NCI-H128 (cell line): ENCODE data around the gene NLGN2.

Experiments
- DNase-seq: peaks from one replicate; lab custom pipeline; 2025; ENCODE audit not compliant: unreplicated experiment; lab: John Stamatoyannopoulos, UW

Gene NLGN2

GRCh38 chr17:7436556-7437368 is 29.1 kb downstream of the NLGN2 start:
- DNase-seq = peak; percentile 47

DNA sequence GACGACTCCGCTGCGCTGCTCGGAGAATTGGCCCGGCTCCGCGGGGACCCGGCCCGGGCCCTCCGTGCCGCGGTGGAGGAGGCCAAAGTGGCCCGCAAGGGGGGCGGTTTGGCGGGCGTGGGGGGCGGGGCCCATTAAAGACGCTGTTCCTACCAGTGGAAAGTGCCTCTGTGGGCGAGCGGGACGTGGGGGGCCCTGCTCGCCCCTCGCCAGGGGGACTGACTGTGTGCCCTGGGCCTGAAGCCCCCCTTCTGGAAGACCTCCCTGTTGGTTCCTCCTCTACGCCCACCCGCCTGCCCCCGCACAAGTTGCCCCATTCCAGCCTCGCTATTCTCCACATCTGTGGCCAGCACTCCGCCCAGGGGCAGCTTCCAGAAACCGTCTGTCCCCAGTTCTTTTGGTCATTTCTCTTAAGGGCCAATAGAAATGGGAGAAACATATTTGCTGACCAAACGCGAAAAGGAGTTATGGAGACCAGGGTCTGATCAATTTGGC is 29.8 kb downstream of the NLGN2 start:
- no peak for DNase-seq

GRCh38 chr17:7437950-7438614 is 30.4 kb downstream of the NLGN2 start:
- no peak for DNase-seq

DNA sequence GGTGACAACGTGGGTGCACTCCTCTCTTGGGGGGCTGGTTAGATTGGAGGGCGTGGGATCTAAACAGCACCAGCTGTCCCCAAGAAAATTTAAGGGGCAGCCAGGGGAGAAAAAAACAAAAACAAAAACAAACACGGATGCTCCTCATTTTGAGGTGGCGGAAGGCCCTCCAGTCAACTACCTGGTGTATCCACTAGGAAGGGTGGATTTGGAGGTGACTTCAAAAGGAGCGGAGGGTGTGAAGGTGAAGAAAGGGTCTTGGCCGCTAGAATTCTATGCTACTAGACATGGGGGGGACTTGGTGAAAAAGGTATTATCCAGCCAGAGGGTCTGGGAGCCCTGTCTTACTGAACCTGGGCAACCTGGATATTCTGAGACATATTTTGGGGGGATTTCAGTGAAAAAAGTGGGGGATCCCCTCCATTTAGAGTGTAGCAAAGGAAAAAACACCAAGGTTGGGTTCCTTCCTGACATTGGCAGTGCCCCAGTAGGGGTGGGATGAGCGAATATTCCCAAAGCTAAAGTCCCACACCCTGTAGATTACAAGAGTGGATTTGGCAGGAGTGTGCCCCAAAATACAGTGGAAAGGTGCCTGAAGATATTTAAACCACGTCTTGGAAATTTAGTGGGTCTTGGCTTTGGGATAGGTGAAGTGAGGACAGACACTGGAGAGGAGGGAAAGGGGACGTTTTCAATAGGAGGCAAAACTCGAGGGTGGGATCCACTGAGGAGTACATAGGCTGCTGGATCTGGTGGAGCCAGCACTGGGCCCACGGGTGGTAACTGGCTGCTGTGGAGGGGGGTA is 31.2 kb downstream of the NLGN2 start:
- no peak for DNase-seq

- DNase-seq = no peak
These were observed 31.9 kb downstream of the NLGN2 start, which contains the start of gene FGF11 for GRCh38 chr17:7439462-7440112. TSS of gene FGF11 (plus strand) at chr17:7439512. CDS start at chr17:7439621, 109 bp downstream.

DNA sequence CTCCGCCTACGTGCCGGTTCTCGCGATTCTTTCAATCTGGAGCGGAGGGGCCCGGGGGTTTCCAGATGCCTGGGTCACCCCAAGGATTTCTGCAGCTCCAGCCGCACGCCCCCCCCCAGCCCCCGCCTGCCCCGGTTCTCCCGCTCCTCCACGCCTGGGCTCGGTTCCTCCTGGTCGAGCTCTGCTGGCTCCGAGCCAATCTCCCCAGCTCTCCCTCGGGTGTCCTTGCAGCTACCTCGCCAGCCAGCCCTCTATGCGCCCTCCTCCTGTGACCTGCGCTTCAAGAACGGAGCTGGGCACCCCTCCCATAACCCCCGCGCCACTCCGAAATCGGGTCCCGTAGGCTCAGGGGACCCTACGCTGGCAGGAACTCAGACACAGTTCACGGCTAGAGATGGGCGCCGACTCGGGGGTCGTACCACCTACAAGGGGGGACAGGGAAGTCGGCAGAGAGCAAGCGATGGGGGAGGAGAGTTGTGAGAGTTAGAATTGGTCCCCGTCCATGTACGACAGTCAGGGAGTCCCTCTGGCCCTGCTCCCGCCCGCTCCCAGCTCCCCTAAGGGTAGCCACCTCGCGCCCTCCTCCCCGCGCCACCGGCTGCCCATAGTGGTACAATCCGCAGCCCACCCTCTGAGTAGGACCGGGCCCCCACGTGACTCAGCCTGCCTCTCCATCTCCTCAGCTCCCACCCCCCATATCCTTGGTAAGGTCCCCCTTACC is 32.6 kb downstream of the NLGN2 start:
- DNase-seq = peak; percentile 30

DNA sequence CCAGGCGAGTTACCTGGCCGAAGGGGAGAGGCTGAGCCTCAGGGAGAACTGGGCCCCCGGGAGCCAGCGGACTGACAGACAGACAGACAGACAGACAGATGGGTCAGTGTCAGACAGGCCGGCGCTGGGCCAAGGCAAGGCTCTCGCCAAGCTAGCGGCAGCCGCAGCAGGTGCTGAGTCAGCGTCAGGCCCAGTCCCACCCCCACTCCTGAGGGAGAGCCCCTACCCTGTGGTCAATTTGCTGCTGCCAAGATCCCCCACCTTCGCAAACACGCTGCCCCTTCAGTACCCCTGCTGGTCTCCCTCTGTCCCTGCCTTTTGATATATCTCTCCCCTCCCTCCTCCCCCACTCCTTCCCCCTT is 33.2 kb downstream of the NLGN2 start:
- no peak for DNase-seq

GRCh38 chr17:7441266-7441665 is 33.6 kb downstream of the NLGN2 start:
- no peak for DNase-seq

DNA sequence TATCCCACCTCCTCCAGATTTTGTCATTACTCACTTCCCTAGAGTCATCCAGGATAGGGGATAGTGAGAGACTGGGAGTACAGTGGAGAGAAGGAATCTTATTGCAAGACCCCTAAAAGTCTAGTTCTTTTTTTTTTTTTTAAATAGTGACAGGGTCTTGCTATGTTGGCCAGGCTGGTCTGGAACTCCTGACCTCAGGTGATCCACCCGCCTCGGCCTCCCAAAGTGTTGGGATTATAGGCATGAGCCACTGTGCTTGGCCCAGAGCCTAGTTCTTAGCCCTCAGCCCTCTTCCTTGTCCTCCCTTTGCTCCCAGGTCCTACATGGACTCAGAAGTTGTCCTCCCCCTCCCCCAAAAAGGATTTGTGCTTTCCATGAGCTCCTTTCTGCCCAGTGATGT is 34.5 kb downstream of the NLGN2 start:
- DNase-seq = no peak

DNA sequence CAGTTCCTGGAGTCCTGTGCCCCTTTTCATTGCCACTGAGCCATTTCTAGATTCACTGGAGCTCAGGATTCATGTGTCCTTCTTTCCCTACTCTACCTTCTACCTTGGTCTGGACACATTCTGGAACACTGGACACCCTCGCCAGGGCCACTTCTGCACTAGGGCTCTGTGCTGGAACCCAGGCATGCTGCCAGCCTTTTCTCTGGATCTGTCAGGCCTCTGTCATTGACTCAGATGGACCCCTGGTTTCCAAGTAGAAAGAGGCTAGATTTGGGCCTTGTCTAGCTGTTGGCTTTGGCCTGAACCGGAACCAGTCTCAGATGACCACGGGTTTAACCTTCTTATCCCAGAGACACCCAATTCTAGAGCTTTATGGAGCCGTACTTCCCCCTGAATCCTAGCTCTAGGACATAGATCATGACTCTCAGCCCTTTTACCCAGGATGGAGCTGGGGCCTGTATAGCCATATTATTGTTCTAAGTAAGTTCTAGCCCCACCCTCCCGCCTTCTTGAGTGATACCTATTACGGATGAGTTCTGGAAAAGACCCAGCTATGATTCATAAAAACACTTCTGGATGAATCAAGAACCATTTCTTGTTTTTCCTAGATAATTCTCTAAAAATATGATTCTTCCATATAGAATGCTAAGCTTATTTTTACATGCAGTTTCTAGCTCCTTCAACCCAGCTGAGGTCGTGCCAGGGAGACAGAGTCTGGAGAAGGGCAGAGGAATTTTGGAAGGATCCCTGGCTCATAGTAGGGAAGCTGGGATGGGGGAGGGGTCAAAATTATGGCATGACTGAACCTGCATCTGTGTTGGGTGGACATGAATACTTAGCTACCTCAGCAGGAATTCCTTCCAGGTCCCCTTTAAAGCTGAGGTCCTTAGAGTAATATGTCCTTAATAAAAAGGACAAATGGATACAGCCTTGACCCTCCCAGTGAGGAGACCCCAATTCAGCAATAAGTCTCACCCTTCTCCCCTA is 36.1 kb downstream of the NLGN2 start:
- DNase-seq = no peak

DNA sequence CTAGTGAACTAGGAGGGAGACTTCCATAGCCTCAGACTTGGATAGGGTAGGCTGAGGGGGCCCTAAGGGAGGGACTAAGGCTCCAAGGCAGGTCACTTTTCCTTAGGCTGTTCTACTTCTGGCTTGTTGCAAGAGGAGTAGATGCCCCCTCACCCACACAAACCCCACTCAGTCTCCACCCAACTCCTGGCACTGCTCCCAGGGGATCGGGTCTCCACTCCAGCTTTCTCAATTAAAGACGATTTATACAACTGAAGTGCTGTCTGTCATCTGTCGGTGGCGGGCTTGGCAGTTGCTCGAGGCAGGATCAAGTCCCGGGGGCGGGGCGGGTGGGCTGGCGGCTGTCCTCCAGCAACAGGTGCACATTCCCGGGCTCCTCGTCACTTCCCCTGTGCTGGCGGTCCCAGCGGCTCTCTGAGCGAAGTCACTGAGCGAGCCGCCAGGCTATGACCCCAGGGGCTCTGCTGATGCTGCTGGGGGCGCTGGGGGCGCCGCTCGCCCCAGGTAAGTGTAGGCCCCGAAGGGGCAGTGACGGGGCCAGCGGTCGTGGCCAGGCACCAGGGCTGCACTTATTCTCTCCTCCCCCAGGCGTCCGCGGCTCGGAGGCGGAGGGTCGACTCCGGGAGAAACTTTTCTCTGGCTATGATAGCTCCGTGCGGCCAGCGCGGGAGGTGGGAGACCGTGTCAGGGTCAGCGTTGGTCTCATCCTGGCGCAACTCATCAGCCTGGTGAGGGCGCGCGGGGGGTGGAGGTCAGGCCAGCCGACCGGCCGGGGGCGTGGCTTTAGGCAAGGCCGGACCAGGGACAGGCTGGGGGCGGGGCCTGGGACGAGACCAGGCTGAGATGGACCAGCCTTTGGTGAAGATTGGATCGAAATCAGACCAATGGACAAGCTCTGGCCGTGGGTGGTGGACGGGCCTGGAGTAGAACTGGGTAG is 37.3 kb downstream of the NLGN2 start, which contains the start of gene CHRNB1:
Gene CHRNB1 (plus strand): TSS at position 380 of the 937 bp plus-strand sequence. CDS start 67 bp downstream, at position 447.
- DNase-seq = peak; percentile 12

DNA sequence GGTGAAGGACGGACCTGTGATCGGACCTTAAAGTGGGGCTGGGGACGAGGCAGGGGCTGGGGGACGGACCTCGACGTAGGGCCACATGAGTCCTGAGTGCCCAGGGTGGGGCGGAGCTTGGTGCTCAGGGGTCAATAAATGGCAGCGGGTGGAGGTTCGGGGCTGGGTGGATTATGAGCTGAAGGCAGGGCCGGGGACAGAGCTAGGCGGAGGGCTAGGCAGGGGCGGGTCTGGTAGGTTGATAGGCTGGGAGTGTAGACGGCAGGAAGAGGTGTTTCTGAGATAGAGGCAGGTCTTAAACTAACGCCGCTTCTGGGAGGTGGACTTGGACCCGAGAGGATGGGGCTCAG is 37.9 kb downstream of the NLGN2 start:
- no peak for DNase-seq

DNA sequence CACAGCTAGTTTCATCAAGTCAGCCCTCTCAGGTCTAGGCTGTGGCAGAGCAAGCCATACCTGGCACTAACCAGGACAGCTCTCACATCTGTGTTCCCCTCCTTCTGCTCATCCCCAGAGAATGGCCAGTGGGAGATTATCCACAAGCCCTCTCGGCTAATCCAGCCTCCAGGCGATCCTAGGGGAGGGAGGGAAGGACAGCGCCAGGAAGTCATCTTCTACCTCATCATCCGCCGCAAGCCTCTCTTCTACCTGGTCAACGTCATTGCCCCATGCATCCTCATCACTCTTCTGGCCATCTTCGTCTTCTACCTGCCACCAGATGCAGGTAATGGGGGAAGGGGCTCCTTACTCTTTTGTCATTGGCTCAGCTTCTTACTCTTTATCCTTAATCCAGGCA is 40.8 kb downstream of the NLGN2 start:
- no peak for DNase-seq

DNA sequence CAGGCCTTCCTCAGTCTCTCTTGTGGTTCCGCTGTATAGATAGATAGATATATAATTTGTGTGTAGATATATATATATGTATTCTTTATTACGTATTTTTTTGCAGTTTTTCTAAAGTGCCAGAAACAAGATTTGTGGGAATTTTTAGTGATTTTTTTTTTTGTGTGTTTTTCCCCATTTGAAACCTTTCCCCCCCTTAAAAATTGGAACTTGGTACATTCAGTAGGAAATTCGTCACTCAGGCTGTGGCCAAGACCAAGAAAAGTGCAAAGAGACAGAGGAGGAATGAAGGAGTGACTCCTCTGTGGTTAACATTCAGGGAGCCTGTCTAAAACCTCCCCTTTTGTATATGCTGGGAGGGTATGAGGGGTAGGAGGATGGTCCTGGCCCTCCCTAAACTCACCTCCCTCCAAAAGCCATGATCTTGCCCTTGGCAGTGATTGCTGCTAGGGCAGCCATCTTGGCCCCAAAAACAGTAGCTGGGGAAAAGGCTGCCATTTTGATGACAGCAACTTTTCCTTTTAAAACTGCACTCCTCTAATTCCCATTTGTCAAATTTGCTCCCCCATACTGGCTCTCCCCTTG is 52.4 kb downstream of the NLGN2 start:
- no peak for DNase-seq

GRCh38 chr17:7460850-7461660 is 53.4 kb downstream of the NLGN2 start:
- DNase-seq = no peak

DNA sequence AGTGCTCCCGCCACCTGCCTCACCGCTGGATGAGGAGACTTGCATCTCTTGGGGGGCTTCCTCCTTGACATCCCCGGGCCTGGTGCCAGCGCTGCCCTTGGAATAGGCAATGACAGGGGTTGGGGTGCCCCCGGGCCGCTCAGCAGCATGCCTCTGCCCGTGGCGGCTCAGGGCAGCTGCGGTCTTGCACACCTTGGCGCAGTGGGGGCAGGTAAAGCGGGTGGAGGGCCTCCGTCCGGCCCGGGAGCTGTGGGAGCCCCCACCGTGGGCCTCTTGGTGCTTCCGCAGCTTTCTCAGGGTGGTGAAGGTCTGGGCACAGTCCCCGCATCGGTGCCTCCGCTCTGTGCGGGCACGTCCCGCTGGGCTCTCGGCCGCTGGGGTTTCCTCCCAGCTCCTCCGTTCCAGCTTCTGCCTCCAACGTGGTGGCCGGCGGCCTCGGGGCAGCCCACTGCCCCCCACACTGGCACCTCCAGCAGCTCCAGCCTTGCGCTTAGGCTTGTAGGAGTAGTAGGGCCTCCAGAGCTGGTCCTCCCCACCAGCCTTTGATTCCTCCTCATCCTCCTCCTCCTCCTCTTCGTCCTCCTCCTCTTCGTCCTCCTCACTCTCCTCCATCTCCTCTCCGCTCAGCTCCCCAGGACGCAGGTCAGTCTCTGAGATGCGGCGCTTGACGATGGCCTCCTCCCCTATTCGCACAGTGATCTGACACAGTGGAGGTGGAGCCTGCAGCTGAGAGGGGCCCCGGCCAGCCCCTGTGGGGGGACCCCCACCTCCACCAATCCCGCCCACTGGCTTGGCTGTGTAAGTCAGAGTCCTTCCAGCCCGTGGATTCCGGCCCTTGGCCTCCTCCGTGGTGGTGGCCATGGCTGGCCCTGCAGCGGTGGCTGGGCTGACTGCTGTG is 55.1 kb downstream of the NLGN2 start:
- no peak for DNase-seq
